Pancreas (tissue), 10 donors: Measurements from ENCODE around the gene ISLR. TPM values are rescaled to one million over a fixed set of nuclear protein-coding genes. Genes with fewer than 3 reads are reported as not detected.
"Not testable (repeated sequence)": the region's sequence is repeated elsewhere in the genome, so short reads cannot be mapped to it uniquely, and the experiment has no call there.

Source experiments
- ATAC-seq, 4 donors: fragments of 200-7000 bp; cut with Tn5 transposase; one replicate each; pipeline versions ENCODE4 v1.8.0 to v1.9.1; 2020; ENCODE audit warnings: mild to moderate bottlenecking in 4 of 4, moderate library complexity in 4 of 4
- DNase-seq, 6 donors: peaks; one replicate each; pipeline ENCODE4 v3.0.0-alpha.2; 2020
- FAIRE-seq: peaks from 2 replicates; lab custom pipeline; 2012; peaks lifted over from hg19 to GRCh38; lab: Jason Lieb, UNC
- H3K27ac ChIP-seq, 4 donors: fragments of 200-600 bp; sonication (generic); 1 replicate in 3 of 4; 2 replicates in 1 of 4; pipeline versions ENCODE4 v1.5.0 to v1.8.0; 2020
- H3K27me3 ChIP-seq, 4 donors: fragments of 200-600 bp; one replicate each; pipeline ENCODE4 v1.8.0; 2021
- H3K36me3 ChIP-seq, 3 donors: fragments of 200-600 bp; sonication (generic) in 1 of 3; one replicate each; pipeline versions ENCODE4 v1.5.0 to v1.8.0; 2020 to 2021
- H3K4me1 ChIP-seq, 3 donors: fragments of 200-600 bp; one replicate each; pipeline ENCODE4 v1.8.0; 2021
- H3K4me3 ChIP-seq, 4 donors: fragments of 200-600 bp; sonication (generic) in 2 of 4; one replicate each; pipeline versions ENCODE4 v1.5.0 to v1.8.0; 2020 to 2021
- H3K9me3 ChIP-seq, 4 donors: fragments of 200-600 bp; one replicate each; pipeline ENCODE4 v1.8.0; 2021
- WGBS, 2 donors: extraction: QIAGEN DNeasy Blood & Tissue Kit; methylation state at CpG; one replicate each; pipeline ENCODE4 v1.1.7; 2013; 5-methylcytosine and 5-hydroxymethylcytosine counted together
- intact Hi-C, 3 donors: fragments of 100-400 bp; cut with DNase I; formaldehyde crosslinking; loops; one replicate each; pipeline versions ENCODE4 v1.11.1 to v1.14.2; 2022
- polyA plus RNA-seq, 2 donors: library from polyadenylated mRNA; stranded (reverse); fragments of 200-250 nt; gene quantifications; one replicate each; pipeline ENCODE4 v1.2.3, GENCODE V29; 2013
- total RNA-seq, 6 donors: library from RNA; stranded (reverse); fragmentation: NEBNext Ultra II Directional in 4 of 6; extraction: Animal tissue kit (Norgen Biotek cat#: 25700) in 4 of 6; gene quantifications; one replicate each; pipeline versions ENCODE4 v1.2.1 to v1.2.4, GENCODE V29; 2021 to 2023
- TF ChIP-seq, protein P1 (sequence below), 4 donors: fragments of 200-600 bp; sonication (generic) in 3 of 4; IDR thresholded peaks; one replicate each; pipeline versions ENCODE4 v1.5.0 to v1.8.0; 2021; ENCODE audit warnings: antibody characterized with exemption in 4 of 4
- donor health status: healthy with polysubstance abuse.
- donor health status: DM: no; HTN: no; CAD: no; lungs with moderate emphysema.
- donor health status: DM: no; HTN: no; CAD: no.
- donor health status: control.
- donor health status: control.
- donor health status: Bipolar disorder and iron deficiency.
- donor health status: DM: yes; HTN: yes; CAD: no.
- donor health status: DM: no; HTN: no; CAD: no.
- donor health status: DM: no; HTN: no; CAD: no.
- donor health status: DM: yes; HTN: yes; CAD: no.

The ISLR gene
- total and polyA plus RNA-seq, 8 donors: 1.5 to 29.4 (median 3.3) TPM

DNA sequence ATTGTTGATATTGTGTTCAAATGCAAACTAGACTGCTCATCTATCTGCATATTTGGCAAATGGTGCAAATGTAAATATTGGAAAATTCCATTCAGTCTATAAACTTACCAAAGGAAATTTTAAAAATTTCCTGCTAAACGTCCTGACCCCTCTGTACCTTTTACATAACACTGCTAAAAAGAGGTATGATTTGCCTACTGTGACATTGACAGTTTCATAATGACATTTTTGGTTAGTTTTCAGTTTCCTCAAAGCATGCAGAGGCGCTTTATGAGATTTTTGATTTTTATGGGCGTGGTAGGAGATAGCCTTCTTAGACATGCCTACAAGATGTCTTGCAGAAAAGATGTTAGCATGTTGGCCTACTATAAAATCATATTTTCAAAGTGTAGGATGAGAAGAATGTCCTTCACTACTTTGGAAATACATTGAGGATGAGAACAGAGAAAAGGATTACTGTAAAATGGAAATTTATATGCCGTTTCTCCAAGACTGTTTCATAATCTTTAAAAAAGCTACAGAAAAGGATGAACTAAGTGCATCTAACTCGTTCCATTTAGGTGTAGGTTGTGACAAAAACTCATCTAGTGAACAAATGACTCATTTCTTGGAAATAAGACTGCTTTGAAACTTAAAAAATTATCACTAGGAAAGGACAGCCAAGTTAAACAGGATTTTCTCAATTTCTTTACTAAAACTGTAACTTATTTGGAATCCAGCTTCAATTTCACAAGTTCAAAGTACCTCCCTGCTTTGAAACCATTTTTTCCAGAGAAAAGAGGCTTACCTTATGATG, 14.5 kb upstream of the ISLR start:
- WGBS, 2 donors: 65 to 69% methylated on average over 5 of the region's 5 CpGs
- no peaks in the 10 kb centered on the region for H3K36me3 ChIP-seq

DNA sequence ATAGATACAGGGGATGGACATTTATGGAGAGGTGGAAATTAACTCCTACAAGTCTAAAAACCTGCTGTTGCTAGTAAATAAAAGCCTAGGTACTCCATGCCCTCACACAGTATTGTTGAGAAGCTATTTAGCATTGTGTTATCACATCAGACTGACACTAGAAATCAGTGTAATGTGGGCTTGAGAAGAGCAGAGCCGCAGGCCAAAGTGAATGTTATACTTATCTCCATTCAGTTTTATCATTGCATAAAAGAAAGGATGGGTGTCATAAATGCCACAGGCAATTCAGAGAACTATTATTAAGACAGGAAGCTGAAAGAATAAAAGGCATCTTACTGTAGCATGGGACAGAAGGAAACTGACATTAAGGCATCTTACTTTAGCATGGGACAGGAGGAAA, 13.7 kb upstream of the ISLR start:
- Histone ChIP-seq H3K4me3 (no peak overlapping the region), H3K27me3 (peaks cover 0 to 5% (median 0%) of the 10 kb centered on the region in 4 donors), H3K27ac (no peak overlapping the region), H3K36me3 (no peaks in the 10 kb centered on the region), H3K9me3 (no peaks in the 10 kb centered on the region), H3K4me1 (no peaks in the 10 kb centered on the region)
- intact Hi-C loops: no loop called here
- TF ChIP-seq, protein P1, sequence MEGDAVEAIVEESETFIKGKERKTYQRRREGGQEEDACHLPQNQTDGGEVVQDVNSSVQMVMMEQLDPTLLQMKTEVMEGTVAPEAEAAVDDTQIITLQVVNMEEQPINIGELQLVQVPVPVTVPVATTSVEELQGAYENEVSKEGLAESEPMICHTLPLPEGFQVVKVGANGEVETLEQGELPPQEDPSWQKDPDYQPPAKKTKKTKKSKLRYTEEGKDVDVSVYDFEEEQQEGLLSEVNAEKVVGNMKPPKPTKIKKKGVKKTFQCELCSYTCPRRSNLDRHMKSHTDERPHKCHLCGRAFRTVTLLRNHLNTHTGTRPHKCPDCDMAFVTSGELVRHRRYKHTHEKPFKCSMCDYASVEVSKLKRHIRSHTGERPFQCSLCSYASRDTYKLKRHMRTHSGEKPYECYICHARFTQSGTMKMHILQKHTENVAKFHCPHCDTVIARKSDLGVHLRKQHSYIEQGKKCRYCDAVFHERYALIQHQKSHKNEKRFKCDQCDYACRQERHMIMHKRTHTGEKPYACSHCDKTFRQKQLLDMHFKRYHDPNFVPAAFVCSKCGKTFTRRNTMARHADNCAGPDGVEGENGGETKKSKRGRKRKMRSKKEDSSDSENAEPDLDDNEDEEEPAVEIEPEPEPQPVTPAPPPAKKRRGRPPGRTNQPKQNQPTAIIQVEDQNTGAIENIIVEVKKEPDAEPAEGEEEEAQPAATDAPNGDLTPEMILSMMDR (IDR thresholded peaks at IDR 0.05): no peak
- FAIRE-seq: no peak
- 87 to 90% methylated on average over 1 of the region's 1 CpG for WGBS, 2 donors
- DNase-seq: no peak
- no peak for ATAC-seq

More for the DNA sequence above, 14.5 kb upstream of the ISLR start:
- Histone ChIP-seq H3K4me1 (no peaks in the 10 kb centered on the region), H3K27me3 (peaks cover 0 to 5% (median 0%) of the 10 kb centered on the region in 4 donors), H3K4me3 (no peak overlapping the region), H3K27ac (no peak overlapping the region), H3K9me3 (no peaks in the 10 kb centered on the region)
- ATAC-seq (no peak), DNase-seq (no peak), FAIRE-seq (no peak)
- TF ChIP-seq, protein P1 (IDR thresholded peaks at IDR 0.05): no peak
- intact Hi-C loops: no loop called here

DNA sequence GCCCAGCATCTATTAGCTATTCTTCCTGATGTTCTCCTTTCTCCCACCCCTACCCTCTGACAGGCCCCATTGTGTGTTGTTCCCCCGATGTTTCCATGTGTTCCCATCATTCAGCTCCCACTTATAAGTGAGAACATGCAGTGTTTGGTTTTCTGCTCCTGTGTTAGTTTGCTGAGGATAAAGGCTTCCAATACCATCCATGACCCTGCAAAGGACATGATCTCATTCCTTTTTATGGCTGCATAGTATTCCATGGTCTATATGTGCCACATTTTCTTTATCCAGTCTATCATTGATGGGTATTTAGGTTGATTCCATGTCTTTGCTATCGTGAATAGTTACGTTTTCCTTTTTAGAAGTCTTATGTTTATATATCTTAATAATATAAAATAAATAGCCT, 13.1 kb upstream of the ISLR start:
- H3K4me1 ChIP-seq, ATAC-seq, DNase-seq, H3K4me3 ChIP-seq, intact Hi-C loops, H3K27ac ChIP-seq, H3K27me3 ChIP-seq, H3K9me3 ChIP-seq, FAIRE-seq, H3K36me3 ChIP-seq: not testable (repeated sequence)
- 86 to 90% methylated on average over 3 of the region's 3 CpGs for WGBS, 2 donors

DNA sequence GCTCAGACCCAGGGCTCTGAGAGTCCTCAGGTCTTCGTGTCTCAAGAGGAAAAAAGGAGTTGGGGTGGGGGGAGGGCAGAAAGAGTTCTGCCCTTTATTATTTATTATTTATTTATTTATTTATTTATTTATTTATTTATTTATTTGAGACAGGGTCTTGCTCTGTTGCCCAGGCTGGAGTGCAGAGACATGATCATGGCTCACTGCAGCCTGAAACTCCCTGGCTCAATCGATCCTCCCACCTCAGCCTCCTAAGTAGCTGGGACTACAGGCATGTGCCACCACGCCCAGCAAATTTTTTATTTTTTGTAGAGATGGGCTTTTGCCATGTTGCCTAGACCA, 11.3 kb upstream of the ISLR start:
- FAIRE-seq, H3K36me3 ChIP-seq, H3K4me1 ChIP-seq, H3K4me3 ChIP-seq, H3K9me3 ChIP-seq, intact Hi-C loops, ATAC-seq, H3K27me3 ChIP-seq, DNase-seq, H3K27ac ChIP-seq: not testable (repeated sequence)
- WGBS, 2 donors: 75 to 81% methylated on average over 3 of the region's 3 CpGs

DNA sequence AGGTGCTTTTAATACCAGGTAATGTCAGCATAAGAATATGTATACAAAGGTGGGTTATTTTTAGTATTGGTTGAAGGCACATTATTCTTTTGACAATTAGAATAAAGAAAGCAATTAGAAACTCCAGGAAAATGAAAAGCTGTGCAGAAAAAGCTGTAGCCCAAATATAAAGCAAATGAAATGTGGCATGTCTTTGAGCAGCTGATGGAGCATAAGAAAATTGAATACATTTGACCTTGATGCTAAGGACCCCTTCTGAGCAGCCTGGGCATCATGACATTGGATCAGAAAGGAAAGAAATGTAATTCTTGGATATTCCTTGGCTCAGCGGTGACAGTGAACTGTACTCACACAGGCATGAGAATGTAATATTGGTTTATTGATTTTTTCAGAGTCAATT, 8.0 kb upstream of the ISLR start:
- DNase-seq: no peak
- Histone ChIP-seq H3K36me3 (no peaks in the 10 kb centered on the region), H3K4me3 (no peak overlapping the region), H3K4me1 (no peaks in the 10 kb centered on the region), H3K27me3 (peaks cover 0 to 5% (median 0%) of the 10 kb centered on the region in 4 donors), H3K27ac (no peak overlapping the region), H3K9me3 (no peaks in the 10 kb centered on the region)
- 82 to 85% methylated on average over 1 of the region's 1 CpG for WGBS, 2 donors
- TF ChIP-seq, protein P1 (IDR thresholded peaks at IDR 0.05): no peak
- no peak for ATAC-seq
- intact Hi-C loops: no loop called here
- no peak for FAIRE-seq

DNA sequence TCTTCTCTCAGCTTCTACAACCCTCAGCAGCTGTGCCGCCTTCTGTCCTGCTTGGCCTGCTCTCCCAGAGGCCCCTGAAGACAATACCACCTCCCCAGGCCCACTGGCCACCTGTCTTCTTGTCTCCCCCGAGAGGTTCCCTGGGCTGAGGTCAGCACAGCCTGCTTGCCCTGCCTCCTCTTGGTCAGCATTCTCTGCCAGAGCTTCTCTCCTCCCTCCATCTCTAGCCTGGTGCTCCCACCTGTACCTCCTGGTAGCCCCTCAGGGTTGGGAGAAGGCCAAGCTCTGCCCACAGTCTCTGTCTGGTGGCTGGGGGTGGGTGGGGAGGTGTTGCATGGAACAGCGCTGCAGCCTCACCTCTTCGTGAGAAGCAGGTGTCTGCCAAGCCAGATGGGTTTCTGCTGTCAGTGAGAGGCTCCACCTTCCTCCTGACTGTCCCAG, 5.6 kb upstream of the ISLR start:
- H3K36me3 ChIP-seq: no peaks in the 10 kb centered on the region
- FAIRE-seq: no peak
- H3K27ac ChIP-seq: no peak overlapping the region
- no peaks in the 10 kb centered on the region for H3K9me3 ChIP-seq
- 78 to 82% methylated on average over 4 of the region's 4 CpGs for WGBS, 2 donors
- intact Hi-C loops: no loop called here
- DNase-seq: peak in 1 of 6 donors; percentile 35
- no peaks in the 10 kb centered on the region for H3K27me3 ChIP-seq
- no peak overlapping the region for H3K4me3 ChIP-seq
- no peak for ATAC-seq
- H3K4me1 ChIP-seq: no peaks in the 10 kb centered on the region
- TF ChIP-seq, protein P1 (IDR thresholded peaks at IDR 0.05): no peak
